DMS153 treated with DMSO at 0.1 percent for 48 hours (cell line): ENCODE results near the gene EIF4ENIF1.
"Not testable (repeated sequence)": the region's sequence is repeated elsewhere in the genome, so short reads cannot be mapped to it uniquely, and the experiment has no call there.

ENCODE experiments used
- DNase-seq: peaks from one replicate; lab custom pipeline; 2025; ENCODE audit not compliant: unreplicated experiment; lab: John Stamatoyannopoulos, UW

EIF4ENIF1 gene, protein sequence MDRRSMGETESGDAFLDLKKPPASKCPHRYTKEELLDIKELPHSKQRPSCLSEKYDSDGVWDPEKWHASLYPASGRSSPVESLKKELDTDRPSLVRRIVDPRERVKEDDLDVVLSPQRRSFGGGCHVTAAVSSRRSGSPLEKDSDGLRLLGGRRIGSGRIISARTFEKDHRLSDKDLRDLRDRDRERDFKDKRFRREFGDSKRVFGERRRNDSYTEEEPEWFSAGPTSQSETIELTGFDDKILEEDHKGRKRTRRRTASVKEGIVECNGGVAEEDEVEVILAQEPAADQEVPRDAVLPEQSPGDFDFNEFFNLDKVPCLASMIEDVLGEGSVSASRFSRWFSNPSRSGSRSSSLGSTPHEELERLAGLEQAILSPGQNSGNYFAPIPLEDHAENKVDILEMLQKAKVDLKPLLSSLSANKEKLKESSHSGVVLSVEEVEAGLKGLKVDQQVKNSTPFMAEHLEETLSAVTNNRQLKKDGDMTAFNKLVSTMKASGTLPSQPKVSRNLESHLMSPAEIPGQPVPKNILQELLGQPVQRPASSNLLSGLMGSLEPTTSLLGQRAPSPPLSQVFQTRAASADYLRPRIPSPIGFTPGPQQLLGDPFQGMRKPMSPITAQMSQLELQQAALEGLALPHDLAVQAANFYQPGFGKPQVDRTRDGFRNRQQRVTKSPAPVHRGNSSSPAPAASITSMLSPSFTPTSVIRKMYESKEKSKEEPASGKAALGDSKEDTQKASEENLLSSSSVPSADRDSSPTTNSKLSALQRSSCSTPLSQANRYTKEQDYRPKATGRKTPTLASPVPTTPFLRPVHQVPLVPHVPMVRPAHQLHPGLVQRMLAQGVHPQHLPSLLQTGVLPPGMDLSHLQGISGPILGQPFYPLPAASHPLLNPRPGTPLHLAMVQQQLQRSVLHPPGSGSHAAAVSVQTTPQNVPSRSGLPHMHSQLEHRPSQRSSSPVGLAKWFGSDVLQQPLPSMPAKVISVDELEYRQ

GRCh38 chr22:31489632-31490495, at the start of gene EIF4ENIF1:
Gene EIF4ENIF1, minus strand, starts transcription at chr22:31489842. Its CDS starts 1,124 bp downstream, at chr22:31488718.
- peak; percentile 54 for DNase-seq

DNA sequence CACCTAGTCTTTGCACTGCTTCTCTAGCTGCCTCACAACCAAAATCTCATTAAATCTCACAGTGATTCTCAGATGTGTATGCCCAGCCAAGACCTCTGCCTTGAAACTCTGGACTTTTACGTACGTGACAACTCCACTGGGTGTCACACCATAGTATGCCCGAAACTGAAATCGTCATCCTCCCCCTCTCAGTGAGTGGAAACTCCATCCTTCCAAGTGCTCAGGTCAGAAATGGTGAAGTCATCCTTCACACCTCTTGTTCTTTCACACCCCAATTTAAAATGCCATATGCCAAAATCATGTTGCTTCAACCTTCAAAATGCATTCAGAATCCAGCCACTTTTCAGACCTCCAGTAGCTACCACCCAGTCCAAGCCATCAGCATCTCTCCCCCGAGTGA, 49.2 kb upstream of the EIF4ENIF1 start:
- DNase-seq = no peak

GRCh38 chr22:31537019-31537535, 47.4 kb upstream of the EIF4ENIF1 start:
- DNase-seq = no peak

- DNase-seq = no peak
Observed at GRCh38 chr22:31533374-31533773, 43.7 kb upstream of the EIF4ENIF1 start.

GRCh38 chr22:31532060-31532459, 42.4 kb upstream of the EIF4ENIF1 start:
- DNase-seq = no peak

GRCh38 chr22:31530823-31531195, 41.2 kb upstream of the EIF4ENIF1 start:
- DNase-seq = no peak

- no peak for DNase-seq
Observed at GRCh38 chr22:31526270-31526669, 36.6 kb upstream of the EIF4ENIF1 start.

DNA sequence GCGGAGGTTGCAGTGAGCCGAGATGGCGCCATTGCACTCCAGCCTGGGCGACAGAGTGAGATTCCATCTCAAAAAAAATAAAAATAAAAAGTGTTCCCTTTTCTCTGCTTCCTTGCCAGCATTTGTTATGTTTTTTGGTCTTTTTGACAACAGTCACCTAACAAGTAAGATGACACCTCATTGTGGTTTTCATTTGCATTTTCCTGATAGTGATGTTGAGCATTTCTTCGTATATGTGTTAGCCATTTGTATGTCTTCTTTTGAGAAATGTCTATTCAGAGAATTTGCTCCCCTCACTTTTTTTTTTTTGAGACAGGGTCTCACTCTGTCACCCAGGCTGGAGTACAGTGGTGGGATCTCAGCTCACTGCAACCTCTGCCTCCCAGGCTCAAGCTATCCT, 34.5 kb upstream of the EIF4ENIF1 start:
- not testable (repeated sequence) for DNase-seq

GRCh38 chr22:31520051-31520450, 30.4 kb upstream of the EIF4ENIF1 start:
- DNase-seq = no peak

DNA sequence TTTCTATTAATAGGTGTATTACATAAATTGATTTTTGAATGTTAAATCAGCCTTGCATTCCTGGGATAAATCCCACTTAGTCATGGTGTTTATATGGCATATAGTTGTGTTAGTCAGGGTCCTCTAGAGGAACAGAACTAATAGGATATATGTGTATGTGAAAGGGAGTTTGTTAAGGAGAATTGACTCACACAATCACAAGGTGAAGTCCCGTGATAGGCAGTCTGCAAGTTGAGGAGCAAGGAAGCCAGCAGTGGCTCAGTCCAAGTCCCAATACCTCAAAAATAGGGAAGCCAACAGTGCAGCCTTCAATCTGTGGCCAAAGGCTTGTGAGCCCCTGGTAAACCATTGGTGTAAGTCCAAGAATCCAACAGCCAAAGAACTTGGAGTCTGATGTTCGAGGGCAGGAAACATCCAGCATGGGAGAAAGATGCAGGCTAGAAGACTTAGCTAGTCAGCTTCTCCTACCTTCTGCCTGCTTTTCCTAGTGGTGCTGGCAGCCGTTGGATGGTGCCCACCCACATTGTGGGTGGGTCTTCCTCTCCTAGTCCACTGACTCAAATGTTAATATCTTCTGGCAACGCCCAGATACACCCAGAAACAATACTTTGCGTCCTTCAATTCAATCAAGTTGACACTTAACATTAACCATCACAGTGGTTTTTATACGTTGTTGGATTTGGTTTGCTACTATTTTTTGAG, 19.6 kb upstream of the EIF4ENIF1 start:
- no peak for DNase-seq

DNA sequence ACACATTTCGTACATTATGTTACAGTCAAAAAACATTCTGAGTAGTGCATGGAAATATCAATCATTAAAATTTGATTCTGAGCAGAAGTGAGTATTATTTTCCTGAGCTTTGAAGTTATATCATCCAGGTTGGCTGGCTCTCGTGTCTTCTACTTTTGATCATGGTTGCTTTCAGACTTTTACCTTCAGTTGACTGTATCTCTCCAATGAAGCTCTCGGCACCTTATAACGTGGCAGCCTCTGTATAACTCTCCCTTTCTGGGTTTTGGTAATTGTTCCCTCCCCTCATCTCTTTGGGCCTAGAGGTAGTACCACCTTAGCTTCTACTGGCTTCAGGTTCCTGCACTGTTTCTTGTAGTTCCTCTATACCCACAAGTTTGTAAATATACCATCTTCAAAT, 18.9 kb upstream of the EIF4ENIF1 start:
- no peak for DNase-seq

DNA sequence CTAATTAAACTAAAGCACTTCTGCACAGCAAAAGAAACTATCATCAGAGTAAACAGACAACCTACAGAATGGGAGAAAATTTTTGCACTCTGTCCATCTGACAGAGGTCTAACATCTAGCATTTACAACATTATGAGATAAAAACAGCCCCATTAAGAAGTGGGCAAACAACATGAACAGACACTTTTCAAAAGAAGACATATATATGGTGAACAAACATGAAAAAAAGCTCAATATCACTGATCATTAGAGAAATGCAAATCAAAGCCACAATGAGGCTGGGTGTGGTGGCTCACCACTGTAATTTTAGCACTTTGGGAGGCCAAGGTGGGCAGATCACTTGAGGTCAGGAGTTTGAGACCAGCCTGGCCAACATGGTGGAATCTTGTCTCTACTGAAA, 17.9 kb upstream of the EIF4ENIF1 start:
- DNase-seq = not testable (repeated sequence)

GRCh38 chr22:31504282-31504681, 14.6 kb upstream of the EIF4ENIF1 start:
- no peak for DNase-seq

DNA sequence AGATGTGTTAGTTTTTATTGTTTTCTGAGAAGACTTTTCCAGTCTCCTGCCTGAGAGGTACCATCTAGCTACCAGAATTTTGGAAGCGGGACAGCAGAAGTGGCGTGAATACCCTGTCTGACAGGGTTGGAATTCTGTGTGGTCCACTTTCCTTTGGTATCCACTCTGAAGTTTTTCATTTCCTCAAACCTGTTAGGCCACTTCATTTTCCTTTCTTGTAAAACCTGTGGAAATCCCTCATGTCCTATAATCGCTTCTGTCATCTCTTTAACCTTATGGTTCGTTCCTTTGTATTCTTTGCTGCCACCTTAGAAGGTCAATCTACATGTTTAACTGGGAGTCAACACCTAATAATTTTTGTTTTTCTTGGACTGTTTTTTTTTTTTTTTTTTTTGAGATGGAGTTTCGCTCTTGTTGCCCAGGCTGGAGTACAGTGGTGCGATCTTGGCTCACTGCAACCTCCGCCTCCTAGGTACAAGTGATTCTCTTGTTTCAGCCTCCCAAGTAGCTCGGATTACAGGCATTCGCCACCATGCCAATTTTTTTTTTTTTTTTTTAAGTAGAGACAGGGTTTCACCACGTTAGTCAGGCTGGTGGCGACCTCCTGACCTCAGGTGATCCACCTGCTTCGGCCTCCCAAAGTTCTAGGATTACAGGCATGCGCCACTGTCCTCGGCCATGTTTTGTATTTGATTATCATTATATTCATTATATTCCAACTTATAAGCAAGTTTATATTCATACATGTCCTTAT, 13.7 kb upstream of the EIF4ENIF1 start:
- no peak for DNase-seq

- DNase-seq = no peak
Observed at GRCh38 chr22:31501738-31502137, 12.1 kb upstream of the EIF4ENIF1 start.

DNA sequence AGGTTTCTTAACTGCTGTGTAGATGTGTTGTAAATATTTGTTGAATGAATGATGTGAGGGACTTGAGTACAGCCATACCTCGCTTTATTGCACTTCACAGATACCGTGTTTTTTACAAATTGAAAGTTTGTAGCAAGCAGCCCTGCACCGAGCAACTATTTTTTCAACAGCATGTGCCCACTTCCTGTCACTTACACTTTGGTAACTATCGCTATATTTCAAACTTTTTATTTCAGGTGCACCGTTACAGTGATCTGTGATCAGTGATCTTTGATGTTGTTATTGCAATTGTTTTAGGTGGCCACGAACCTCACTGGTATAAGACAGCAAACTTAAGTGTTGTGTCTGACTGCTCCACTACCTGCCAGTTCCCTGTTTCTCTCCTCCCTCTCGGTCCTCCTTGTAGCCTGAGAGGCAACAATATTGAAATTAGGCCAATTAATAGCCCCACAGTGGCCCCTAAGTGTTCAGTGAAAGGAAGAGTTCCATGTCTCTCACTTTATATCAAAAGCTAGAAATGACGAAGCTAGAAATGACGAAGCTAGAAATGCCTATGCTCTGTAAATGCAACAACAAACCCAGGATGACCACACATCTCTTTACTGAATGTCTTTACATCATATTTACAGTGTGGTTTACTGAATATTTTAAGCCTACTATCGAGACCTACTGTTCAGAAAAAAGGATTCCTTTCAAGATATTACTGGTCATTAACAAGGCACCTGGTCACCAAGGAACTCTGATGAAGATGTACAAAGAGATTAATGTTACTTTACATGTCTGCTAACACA, 7.7 kb upstream of the EIF4ENIF1 start:
- no peak for DNase-seq

- DNase-seq = no peak
Observed at GRCh38 chr22:31496735-31497146, 7.1 kb upstream of the EIF4ENIF1 start.

DNA sequence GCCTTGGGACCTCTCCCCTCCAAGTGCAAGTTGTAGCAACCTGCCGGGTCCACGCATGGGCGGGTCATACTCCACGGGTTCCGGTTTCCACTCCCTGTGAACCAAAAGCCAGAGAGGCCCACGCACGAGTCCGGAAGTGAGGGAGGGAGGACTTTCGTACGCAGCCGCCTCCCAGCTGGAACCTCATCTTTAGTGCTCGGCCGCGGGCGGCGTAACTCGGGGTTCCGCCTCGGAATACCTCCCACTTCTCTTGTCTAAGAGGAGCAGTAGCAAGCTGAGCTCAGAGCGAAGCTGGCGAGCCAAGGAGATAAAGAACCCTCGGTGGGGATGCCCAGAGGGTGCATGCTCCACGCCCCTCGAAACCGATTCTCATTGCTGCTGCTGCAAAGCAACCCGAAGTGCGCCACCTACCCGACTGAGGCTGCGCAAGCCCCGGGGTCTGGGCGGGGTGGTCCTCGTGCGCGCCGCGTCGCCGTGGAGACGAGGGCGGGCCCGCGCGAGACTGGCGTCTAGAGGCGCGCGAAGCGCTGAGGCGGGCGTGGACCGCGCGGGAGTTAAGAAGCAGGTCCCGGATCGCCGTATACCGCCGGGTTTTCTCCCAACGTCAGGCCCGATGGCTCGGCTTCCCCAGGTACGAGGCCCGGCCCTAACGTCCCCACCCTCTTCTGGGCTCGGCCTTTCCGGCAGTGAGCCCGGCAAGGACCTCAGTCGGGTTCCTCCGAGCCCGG, 6.5 kb upstream of the EIF4ENIF1 start, which contains the start of gene SFI1:
SFI1 (plus strand) TSS at position 530 of the 728 bp plus-strand sequence. CDS start 11,749 bp downstream, outside the sequence.
- peak; percentile 77 for DNase-seq
